NT2/D1 (cell line): ENCODE data around the gene PCDHGA4.

Experiments
- SUZ12 ChIP-seq: IDR thresholded peaks from 2 replicates; pipeline ENCODE4 v1.6.1; 2011; ENCODE audit not compliant: insufficient read length, insufficient read depth; ENCODE audit errors: extremely low read depth
- YY1 ChIP-seq: IDR thresholded peaks from 2 replicates; pipeline ENCODE4 v1.6.1; 2011; ENCODE audit not compliant: insufficient read length, insufficient read depth
- ZNF274 ChIP-seq: IDR thresholded peaks from 2 replicates; pipeline ENCODE4 v1.6.1; 2011; ENCODE audit warnings: mild to moderate bottlenecking, low read depth, low read length

DNA sequence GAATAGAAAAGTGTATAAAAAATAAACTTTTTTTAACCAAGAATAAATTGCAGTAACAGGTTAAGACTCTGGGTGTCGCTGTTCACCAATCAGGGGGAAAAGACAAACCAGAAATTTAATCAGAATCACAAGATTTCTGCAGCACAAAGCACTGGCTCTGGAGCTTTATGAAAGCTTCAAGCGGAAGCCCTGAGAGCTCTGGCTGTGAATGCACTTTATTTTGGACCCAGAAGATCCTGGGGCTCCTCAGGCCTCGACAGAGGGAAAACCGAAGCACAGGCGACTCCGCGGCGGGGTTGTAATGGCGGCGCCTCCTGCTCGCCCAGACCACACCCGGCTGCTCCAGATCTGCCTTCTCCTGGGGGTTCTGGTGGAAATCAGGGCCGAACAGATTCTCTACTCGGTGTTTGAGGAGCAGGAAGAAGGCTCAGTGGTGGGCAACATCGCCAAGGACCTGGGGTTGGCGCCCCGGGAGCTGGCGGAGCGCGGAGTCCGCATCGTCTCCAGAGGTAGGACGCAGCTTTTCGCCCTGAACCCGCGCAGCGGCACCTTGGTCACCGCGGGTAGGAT, at the start of gene PCDHGA4:
- TF ChIP-seq ZNF274 (no peak), SUZ12 (no peak), YY1 (no peak)
